Tibial nerve (tissue), 4 donors: ENCODE data around the gene FAM200B. TPM values are rescaled to one million over a fixed set of nuclear protein-coding genes. Genes with fewer than 3 reads are reported as not detected.

Source experiments
- DNase-seq, 2 donors: peaks; one replicate each; pipeline ENCODE4 v3.0.0-alpha.2; 2019; ENCODE audit warnings: low spot score in 2 of 2
- H3K27ac ChIP-seq, 4 donors: fragments of 200-600 bp; sonication (generic) in 3 of 4; one replicate each; pipeline ENCODE4 v1.5.1; 2017 to 2019; ENCODE audit warnings: mild to moderate bottlenecking in 1 of 4
- H3K27me3 ChIP-seq, 2 donors: fragments of 200-600 bp; sonication (generic) in 1 of 2; one replicate each; pipeline versions ENCODE4 v1.5.1 to v1.6.0; 2017 to 2019
- H3K36me3 ChIP-seq, 3 donors: fragments of 200-600 bp; sonication (generic); one replicate each; pipeline ENCODE4 v1.5.1; 2018 to 2019
- H3K4me1 ChIP-seq, 4 donors: fragments of 200-600 bp; sonication (generic) in 3 of 4; one replicate each; pipeline ENCODE4 v1.5.1; 2017 to 2019
- H3K4me3 ChIP-seq, 4 donors: fragments of 200-600 bp; sonication (generic) in 3 of 4; one replicate each; pipeline ENCODE4 v1.5.1; 2017 to 2019; ENCODE audit warnings: mild to moderate bottlenecking in 1 of 4, moderate library complexity in 1 of 4
- H3K9me3 ChIP-seq, 4 donors: fragments of 200-600 bp; sonication (generic) in 3 of 4; one replicate each; pipeline ENCODE4 v1.5.1; 2017 to 2019
- EP300 ChIP-seq, 2 donors: sonication (generic); formaldehyde crosslinking; IDR thresholded peaks; one replicate each; pipeline ENCODE4 v1.6.1; 2017; ENCODE audit warnings: antibody characterized with exemption in 2 of 2, mild to moderate bottlenecking in 1 of 2
- POLR2A ChIP-seq, 2 donors: fragments of 450-650 bp; IDR thresholded peaks; one replicate each; pipeline ENCODE4 v1.6.1; 2017; ENCODE audit warnings: antibody characterized with exemption in 2 of 2, mild to moderate bottlenecking in 2 of 2, moderate library complexity in 2 of 2
- WGBS, 2 donors: methylation state at CpG; one replicate each; pipeline ENCODE4 v1.1.5; 2018; 5-methylcytosine and 5-hydroxymethylcytosine counted together
- total RNA-seq, 4 donors: library from RNA; depleted of rRNA; stranded (reverse); fragments of >200 nt; gene quantifications; one replicate each; pipeline ENCODE4 v1.1.0, GENCODE V29; 2016
- TF ChIP-seq, protein P1 (sequence below), 5 experiments: fragments of 200-600 bp in 3 of 5; fragments of 450-650 bp in 2 of 5; sonication (generic) in 3 of 5; IDR thresholded peaks; one replicate each; pipeline ENCODE4 v1.5.1; 2016 to 2019; ENCODE audit warnings: antibody characterized with exemption in 5 of 5, mild to moderate bottlenecking in 3 of 5, moderate library complexity in 2 of 5

Gene FAM200B
- total RNA-seq, 4 donors from 2014 or later = 29.4 to 68.8 (median 56.0) TPM

DNA sequence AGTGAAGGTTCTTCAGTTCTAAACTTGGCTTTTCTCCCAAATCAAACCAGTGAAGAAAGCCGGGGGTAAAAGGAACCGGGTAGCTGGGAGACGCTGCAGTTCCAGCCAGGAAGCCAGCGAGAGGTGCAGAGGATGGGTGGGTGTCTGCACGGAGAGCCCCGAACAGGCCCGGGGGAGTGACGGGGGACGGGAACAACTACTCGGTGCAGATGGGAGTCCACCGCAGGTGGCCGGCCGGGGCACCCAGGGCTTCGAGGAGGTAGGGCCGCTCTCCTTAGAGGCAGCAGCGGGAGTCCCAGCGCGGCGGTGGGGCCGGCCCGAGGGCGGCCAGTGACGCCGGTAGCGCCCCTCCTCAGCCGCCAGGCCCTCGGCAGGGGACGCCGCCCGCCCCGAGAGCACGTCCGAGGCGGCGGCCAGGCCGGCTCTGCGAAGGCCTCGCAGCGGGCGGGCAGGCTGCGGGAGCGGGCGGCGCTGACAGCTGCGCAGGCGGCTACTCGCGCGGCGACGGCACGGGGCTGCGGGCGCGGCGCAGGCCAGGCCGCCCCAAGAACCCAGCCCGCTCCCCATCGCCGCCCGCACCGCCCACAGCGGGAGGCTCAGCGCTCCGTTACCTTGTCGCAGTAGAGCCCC, 26.9 kb upstream of the FAM200B start:
- no peaks in the 10 kb centered on the region for H3K9me3 ChIP-seq
- H3K36me3 ChIP-seq = no peaks in the 10 kb centered on the region
- DNase-seq = peak in 1 of 2 donors; percentile 28
- WGBS, 2 donors = 0 to 4% methylated on average over 10 to 39 of the region's 66 CpGs
- no peaks in the 10 kb centered on the region for H3K27me3 ChIP-seq
- no peak for TF ChIP-seq EP300 (IDR thresholded peaks at IDR 0.05)
- H3K27ac ChIP-seq = peak overlapping the region; percentile 97 to 100 (median 99)
- H3K4me3 ChIP-seq = peak overlapping the region; percentile 68 to 87 (median 84)
- H3K4me1 ChIP-seq = peaks cover 0 to 51% (median 34%) of the 10 kb centered on the region in 4 donors

DNA sequence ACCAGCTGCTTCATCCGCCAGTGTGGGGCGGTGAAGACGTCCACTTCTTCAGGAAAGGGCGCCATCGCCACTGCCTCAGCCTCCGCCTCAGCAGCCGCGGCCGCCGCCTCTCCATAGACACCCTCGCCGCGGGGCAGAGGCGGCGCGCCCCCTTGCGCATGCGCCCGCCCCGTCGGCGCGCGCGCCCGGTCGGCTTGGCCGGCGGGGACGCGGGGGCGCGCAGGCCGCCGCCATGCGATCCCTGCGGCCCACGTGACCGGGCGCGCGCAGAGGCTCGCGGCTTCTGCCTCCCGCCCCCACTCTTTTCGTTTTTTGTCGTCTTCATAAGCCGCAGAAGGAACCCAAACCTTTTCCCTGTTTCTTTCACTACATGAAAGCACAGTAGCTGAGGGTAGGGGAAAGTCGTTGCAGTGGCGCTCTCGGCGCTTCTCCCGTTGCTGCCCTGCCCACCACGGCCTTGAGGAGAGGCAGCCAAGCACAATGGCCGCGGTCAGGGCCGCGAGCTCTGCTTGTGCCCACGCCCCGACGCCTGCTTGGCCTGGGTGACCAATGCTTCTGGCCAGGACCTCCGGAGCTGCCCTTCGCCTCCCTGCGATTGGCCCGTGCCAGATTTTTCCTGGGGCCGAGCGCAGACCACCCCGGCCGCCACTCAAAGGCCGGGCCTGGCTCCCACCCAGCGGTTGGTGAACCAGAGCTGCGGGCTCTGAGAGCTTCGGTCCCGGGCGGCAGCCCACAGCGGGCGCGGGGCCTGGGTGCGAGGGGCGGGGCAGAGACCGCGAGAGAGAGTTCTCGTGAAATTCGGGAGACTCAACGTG, 26.2 kb upstream of the FAM200B start, which contains the start of gene FBXL5:
Gene FBXL5, minus strand, starts transcription at position 135 of the 815 bp plus-strand sequence. Its CDS starts 70 bp downstream, at position 65.
- H3K36me3 ChIP-seq = no peaks in the 10 kb centered on the region
- DNase-seq = peak; percentile 63 to 68
- H3K9me3 ChIP-seq = no peaks in the 10 kb centered on the region
- no peaks in the 10 kb centered on the region for H3K27me3 ChIP-seq
- WGBS, 2 donors = 2 to 4% methylated on average over 77 to 81 of the region's 85 CpGs
- H3K4me1 ChIP-seq = peaks cover 0 to 43% (median 27%) of the 10 kb centered on the region in 4 donors
- peak within 1 kb of the TSS; percentile 97 to 100 (median 99) for H3K27ac ChIP-seq
- H3K4me3 ChIP-seq = peak within 1 kb of the TSS; percentile 68 to 87 (median 84)
- peak; percentile 93 to 96 for TF ChIP-seq POLR2A (IDR thresholded peaks at IDR 0.05)
- TF ChIP-seq EP300 (IDR thresholded peaks at IDR 0.05) = peak in 1 of 2 donors; percentile 94
- TF ChIP-seq, protein P1, sequence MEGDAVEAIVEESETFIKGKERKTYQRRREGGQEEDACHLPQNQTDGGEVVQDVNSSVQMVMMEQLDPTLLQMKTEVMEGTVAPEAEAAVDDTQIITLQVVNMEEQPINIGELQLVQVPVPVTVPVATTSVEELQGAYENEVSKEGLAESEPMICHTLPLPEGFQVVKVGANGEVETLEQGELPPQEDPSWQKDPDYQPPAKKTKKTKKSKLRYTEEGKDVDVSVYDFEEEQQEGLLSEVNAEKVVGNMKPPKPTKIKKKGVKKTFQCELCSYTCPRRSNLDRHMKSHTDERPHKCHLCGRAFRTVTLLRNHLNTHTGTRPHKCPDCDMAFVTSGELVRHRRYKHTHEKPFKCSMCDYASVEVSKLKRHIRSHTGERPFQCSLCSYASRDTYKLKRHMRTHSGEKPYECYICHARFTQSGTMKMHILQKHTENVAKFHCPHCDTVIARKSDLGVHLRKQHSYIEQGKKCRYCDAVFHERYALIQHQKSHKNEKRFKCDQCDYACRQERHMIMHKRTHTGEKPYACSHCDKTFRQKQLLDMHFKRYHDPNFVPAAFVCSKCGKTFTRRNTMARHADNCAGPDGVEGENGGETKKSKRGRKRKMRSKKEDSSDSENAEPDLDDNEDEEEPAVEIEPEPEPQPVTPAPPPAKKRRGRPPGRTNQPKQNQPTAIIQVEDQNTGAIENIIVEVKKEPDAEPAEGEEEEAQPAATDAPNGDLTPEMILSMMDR (IDR thresholded peaks at IDR 0.05) = peak in 1 of 5 experiments; percentile 31

DNA sequence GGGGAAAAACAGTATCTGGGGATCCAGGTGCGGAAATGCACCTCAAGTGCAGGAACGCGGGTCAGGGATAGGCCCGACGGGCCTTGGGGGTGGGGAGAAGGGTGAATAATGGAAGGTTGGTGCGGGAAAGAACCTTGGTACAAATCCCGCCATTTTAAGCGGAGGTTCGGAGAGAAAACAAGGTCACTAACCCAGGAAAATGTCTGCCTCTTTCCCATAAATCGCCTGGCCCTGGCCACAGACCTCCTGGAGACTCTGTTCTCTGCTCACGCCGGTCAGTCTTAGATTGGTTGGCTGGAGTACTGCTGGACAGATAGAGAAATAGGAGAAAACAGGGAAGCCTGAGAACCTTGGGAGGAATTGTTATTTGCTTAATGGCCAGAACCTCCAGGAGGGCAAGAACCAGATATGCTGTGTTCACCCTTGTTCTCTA, 25.6 kb upstream of the FAM200B start:
- H3K4me3 ChIP-seq = peak overlapping the region; percentile 62 to 87 (median 84)
- no peaks in the 10 kb centered on the region for H3K27me3 ChIP-seq
- TF ChIP-seq POLR2A (IDR thresholded peaks at IDR 0.05) (no peak), EP300 (IDR thresholded peaks at IDR 0.05) (no peak)
- TF ChIP-seq, protein P1 (IDR thresholded peaks at IDR 0.05) = no peak
- DNase-seq = peak in 1 of 2 donors; percentile 12
- WGBS, 2 donors = 39 to 71% methylated on average over 12 of the region's 12 CpGs
- peaks cover 0 to 37% (median 24%) of the 10 kb centered on the region in 4 donors for H3K4me1 ChIP-seq
- H3K36me3 ChIP-seq = no peaks in the 10 kb centered on the region
- no peaks in the 10 kb centered on the region for H3K9me3 ChIP-seq
- H3K27ac ChIP-seq = peak overlapping the region; percentile 97 to 100 (median 99)

DNA sequence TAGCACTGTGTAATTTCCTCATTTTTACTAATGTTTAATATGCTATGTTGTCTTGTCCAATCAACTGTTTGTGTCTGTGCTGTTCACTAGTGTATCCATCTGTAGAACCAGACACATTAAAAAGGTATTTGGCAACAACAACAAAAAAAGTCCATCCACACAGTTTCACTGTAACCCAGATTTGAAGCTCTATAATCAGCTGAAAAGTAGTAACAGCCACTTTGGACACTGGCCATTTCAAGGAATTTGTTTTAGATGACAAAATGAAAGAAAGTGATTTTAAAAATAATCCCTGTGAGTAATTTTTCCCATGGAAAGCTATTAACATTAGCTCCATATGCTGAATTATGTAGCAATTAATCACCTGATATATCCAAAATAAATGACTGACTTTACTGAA, 24.3 kb upstream of the FAM200B start:
- DNase-seq = no peak
- Histone ChIP-seq H3K36me3 (no peaks in the 10 kb centered on the region), H3K27me3 (no peaks in the 10 kb centered on the region), H3K4me1 (peaks cover 0 to 24% (median 12%) of the 10 kb centered on the region in 4 donors), H3K27ac (peak overlapping the region in 1 of 4 donors; percentile 3), H3K9me3 (no peaks in the 10 kb centered on the region), H3K4me3 (no peak overlapping the region)
- TF ChIP-seq POLR2A (IDR thresholded peaks at IDR 0.05) = no peak
- TF ChIP-seq EP300 (IDR thresholded peaks at IDR 0.05) = no peak
- TF ChIP-seq, protein P1 (IDR thresholded peaks at IDR 0.05) = no peak

DNA sequence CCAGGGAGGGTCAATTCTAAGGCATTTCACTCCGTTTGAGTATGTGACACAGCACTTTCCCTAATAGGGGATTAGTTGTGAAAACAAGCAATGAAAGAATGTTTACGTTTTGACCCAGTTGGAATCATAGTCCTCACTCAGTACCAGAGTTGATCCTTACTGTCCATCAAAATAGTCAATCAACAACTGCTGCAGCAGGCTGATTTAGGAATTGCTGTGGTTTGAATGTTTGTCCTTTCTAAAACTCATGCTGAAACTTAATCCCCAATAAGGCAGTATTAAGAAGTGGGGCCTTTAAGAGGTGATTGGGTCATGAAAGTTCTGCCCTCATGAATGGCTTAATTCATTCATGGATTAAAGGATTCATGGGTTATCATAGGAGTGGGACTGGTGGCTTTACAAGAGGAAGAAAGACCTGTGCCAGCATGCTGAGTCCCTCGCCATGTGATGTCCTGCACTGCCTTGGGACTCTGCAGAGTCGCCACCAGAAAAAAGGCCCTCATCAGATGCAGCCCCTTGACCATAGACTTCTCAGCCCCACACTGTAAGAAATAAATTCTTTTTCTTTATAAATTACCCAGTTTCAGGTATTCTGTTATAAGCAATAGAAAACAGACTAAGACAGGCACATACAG, 23.4 kb upstream of the FAM200B start:
- Histone ChIP-seq H3K27me3 (no peaks in the 10 kb centered on the region), H3K27ac (no peak overlapping the region), H3K4me1 (peaks cover 0 to 15% (median 3%) of the 10 kb centered on the region in 4 donors), H3K36me3 (no peaks in the 10 kb centered on the region), H3K9me3 (no peaks in the 10 kb centered on the region), H3K4me3 (no peak overlapping the region)
- no peak for DNase-seq
- TF ChIP-seq EP300 (IDR thresholded peaks at IDR 0.05) (no peak), POLR2A (IDR thresholded peaks at IDR 0.05) (no peak)
- TF ChIP-seq, protein P1 (IDR thresholded peaks at IDR 0.05) = no peak
- WGBS, 2 donors = 62 to 69% methylated on average over 4 of the region's 4 CpGs
